Thyroid gland (tissue), 4 donors: ENCODE measurements around the gene BRD4.

Experiments
- POLR2A ChIP-seq, 2 donors: fragments of 450-650 bp; IDR thresholded peaks; one replicate each; pipeline ENCODE4 v1.6.1; 2017; ENCODE audit warnings: antibody characterized with exemption in 2 of 2, mild to moderate bottlenecking in 2 of 2, moderate library complexity in 1 of 2
- TF ChIP-seq, protein P1 (sequence below), 6 experiments: fragments of 200-600 bp in 3 of 6; fragments of 450-650 bp in 3 of 6; sonication (generic) in 3 of 6; IDR thresholded peaks; one replicate each; pipeline ENCODE4 v1.5.1; 2016 to 2019; ENCODE audit warnings: antibody characterized with exemption in 6 of 6, mild to moderate bottlenecking in 2 of 6, inconsistent platforms in 1 of 6, moderate library complexity in 1 of 6

DNA sequence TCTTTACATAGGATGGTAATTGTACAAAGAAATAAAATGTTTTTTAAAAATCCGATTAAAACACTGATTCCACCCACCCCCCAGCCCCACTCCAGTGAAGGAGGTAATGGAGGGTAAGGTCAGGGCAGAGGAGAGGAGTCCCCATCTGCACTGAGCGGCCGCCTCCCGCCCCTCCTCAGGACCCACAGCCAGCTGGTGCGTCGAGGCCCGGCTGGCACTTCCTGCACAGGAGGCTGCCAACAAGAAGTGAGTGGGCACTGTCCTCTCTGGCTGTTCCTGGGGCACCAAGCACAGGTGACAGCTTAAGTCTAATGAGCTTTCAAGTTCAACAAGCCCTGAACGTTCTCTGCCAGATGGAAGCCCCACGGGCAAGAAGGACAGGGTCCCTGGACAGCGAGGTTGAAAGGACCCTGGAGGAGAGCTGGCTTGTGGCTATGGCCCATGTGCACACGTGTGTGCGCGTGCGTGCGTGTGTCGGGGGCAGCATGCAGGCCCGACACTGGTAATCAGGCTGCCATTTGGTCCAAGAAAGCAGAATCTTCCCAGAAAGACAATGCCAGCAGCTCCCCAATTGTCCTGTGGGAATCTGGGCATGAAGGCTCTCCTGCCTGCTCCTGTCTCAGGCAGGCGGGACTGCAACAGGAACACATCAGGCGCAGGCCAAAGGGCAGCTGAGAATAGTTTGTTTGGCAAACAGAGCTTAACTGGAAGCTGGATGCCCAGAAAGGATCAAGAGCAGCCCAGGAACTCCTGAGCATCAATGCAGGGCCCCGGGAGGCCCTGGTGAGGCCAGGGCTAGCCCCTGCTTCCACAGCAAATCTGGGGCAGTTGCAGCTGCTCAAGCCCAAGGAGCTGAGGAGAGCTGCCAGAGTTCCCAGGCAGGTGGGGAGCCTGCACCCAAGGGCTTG, 85.0 kb downstream of the BRD4 start:
- TF ChIP-seq, protein P1, sequence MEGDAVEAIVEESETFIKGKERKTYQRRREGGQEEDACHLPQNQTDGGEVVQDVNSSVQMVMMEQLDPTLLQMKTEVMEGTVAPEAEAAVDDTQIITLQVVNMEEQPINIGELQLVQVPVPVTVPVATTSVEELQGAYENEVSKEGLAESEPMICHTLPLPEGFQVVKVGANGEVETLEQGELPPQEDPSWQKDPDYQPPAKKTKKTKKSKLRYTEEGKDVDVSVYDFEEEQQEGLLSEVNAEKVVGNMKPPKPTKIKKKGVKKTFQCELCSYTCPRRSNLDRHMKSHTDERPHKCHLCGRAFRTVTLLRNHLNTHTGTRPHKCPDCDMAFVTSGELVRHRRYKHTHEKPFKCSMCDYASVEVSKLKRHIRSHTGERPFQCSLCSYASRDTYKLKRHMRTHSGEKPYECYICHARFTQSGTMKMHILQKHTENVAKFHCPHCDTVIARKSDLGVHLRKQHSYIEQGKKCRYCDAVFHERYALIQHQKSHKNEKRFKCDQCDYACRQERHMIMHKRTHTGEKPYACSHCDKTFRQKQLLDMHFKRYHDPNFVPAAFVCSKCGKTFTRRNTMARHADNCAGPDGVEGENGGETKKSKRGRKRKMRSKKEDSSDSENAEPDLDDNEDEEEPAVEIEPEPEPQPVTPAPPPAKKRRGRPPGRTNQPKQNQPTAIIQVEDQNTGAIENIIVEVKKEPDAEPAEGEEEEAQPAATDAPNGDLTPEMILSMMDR (IDR thresholded peaks at IDR 0.05) = no peak
- no peak for TF ChIP-seq POLR2A (IDR thresholded peaks at IDR 0.05)
